Vagina (tissue), 2 donors: ENCODE measurements around the gene CFAP99.

Experiments
- POLR2A ChIP-seq, 2 donors: fragments of 450-650 bp; IDR thresholded peaks; one replicate each; pipeline ENCODE4 v1.6.1; 2017; ENCODE audit warnings: antibody characterized with exemption in 2 of 2, mild to moderate bottlenecking in 2 of 2, moderate library complexity in 2 of 2
- TF ChIP-seq, protein P1 (sequence below), 3 experiments: fragments of 450-650 bp in 2 of 3; fragments of 200-600 bp in 1 of 3; sonication (generic) in 1 of 3; IDR thresholded peaks; one replicate each; pipeline ENCODE4 v1.5.1; 2017 to 2019; ENCODE audit warnings: antibody characterized with exemption in 3 of 3, mild to moderate bottlenecking in 2 of 3, moderate library complexity in 2 of 3

DNA sequence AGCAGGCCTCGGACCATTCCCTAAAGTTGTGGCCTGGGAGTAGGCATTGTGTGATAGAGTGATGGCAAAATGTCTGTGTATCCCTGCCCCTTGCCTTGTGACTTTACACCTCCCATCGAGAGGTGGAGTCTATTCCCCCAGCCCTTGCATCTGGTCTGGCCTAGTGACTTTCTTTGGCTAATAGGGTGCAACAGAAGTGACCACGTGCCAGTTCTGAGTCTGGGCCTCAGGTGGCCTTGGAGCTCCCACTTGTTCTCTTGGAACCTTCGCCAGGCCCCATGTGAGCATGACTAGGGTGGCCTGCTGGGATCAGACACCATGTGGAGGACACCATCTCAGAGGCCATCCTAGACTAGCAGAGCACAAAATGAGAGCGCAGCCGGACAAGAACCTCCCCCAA is 46.3 kb downstream of the CFAP99 start:
- TF ChIP-seq, protein P1, sequence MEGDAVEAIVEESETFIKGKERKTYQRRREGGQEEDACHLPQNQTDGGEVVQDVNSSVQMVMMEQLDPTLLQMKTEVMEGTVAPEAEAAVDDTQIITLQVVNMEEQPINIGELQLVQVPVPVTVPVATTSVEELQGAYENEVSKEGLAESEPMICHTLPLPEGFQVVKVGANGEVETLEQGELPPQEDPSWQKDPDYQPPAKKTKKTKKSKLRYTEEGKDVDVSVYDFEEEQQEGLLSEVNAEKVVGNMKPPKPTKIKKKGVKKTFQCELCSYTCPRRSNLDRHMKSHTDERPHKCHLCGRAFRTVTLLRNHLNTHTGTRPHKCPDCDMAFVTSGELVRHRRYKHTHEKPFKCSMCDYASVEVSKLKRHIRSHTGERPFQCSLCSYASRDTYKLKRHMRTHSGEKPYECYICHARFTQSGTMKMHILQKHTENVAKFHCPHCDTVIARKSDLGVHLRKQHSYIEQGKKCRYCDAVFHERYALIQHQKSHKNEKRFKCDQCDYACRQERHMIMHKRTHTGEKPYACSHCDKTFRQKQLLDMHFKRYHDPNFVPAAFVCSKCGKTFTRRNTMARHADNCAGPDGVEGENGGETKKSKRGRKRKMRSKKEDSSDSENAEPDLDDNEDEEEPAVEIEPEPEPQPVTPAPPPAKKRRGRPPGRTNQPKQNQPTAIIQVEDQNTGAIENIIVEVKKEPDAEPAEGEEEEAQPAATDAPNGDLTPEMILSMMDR (IDR thresholded peaks at IDR 0.05), result no peak
- no peak for TF ChIP-seq POLR2A (IDR thresholded peaks at IDR 0.05)
